ENCODE results near the gene ZC3H10.
A peak's percentile ranks its signal among the peaks of the same experiment; 100 is the strongest.

ZC3H10 gene

GRCh38 chr12:56128670-56129205, 10.7 kb downstream of the ZC3H10 start:
- DNase-seq = no peak

GRCh38 chr12:56129206-56129941, 11.3 kb downstream of the ZC3H10 start:
- DNase-seq = no peak

GRCh38 chr12:56129942-56130495, 12.0 kb downstream of the ZC3H10 start:
- DNase-seq = no peak

GRCh38 chr12:56130876-56131275, 12.8 kb downstream of the ZC3H10 start:
- DNase-seq = no peak

- DNase-seq = no peak
Observed at GRCh38 chr12:56134897-56135296, 16.8 kb downstream of the ZC3H10 start.

- DNase-seq = no peak
Observed at GRCh38 chr12:56137853-56138571, 19.9 kb downstream of the ZC3H10 start.

GRCh38 chr12:56141946-56142784, 24.1 kb downstream of the ZC3H10 start:
- DNase-seq = no peak

GRCh38 chr12:56143217-56143616, 25.2 kb downstream of the ZC3H10 start:
- no peak for DNase-seq

- DNase-seq = no peak
Observed at GRCh38 chr12:56143870-56144269, 25.8 kb downstream of the ZC3H10 start.

- no peak for DNase-seq
Observed at GRCh38 chr12:56145217-56145616, 27.2 kb downstream of the ZC3H10 start.

GRCh38 chr12:56146492-56147460, 28.7 kb downstream of the ZC3H10 start:
- DNase-seq = no peak

- no peak for DNase-seq
Observed at GRCh38 chr12:56150563-56150962, 32.5 kb downstream of the ZC3H10 start.

GRCh38 chr12:56151672-56152131, 33.6 kb downstream of the ZC3H10 start:
- peak; percentile 29 for DNase-seq

GRCh38 chr12:56152132-56152755, 34.2 kb downstream of the ZC3H10 start, which contains the start of gene MYL6B:
Gene MYL6B (plus strand): TSS chr12:56152587. CDS start chr12:56153919, 1,332 bp downstream.
- peak; percentile 57 for DNase-seq

- no peak for DNase-seq
Observed at GRCh38 chr12:56152756-56153677, 35.0 kb downstream of the ZC3H10 start.

- no peak for DNase-seq
Observed at GRCh38 chr12:56153678-56154065, 35.6 kb downstream of the ZC3H10 start.

- DNase-seq = no peak
Observed at GRCh38 chr12:56154246-56154771, 36.2 kb downstream of the ZC3H10 start.

GRCh38 chr12:56154818-56155217, 36.8 kb downstream of the ZC3H10 start:
- no peak for DNase-seq

- DNase-seq = no peak
Observed at GRCh38 chr12:56155256-56155845, 37.3 kb downstream of the ZC3H10 start.

Data from NCI-H1436 treated with DMSO at 0.1 percent for 48 hours (cell line).